Measurements from ENCODE around the gene PARD3B. TPM values are rescaled to one million over a fixed set of nuclear protein-coding genes. Genes with fewer than 3 reads are reported as not detected.

The PARD3B gene
- total RNA-seq, 1 experiment from 2014 or later = 2.0 TPM

DNA sequence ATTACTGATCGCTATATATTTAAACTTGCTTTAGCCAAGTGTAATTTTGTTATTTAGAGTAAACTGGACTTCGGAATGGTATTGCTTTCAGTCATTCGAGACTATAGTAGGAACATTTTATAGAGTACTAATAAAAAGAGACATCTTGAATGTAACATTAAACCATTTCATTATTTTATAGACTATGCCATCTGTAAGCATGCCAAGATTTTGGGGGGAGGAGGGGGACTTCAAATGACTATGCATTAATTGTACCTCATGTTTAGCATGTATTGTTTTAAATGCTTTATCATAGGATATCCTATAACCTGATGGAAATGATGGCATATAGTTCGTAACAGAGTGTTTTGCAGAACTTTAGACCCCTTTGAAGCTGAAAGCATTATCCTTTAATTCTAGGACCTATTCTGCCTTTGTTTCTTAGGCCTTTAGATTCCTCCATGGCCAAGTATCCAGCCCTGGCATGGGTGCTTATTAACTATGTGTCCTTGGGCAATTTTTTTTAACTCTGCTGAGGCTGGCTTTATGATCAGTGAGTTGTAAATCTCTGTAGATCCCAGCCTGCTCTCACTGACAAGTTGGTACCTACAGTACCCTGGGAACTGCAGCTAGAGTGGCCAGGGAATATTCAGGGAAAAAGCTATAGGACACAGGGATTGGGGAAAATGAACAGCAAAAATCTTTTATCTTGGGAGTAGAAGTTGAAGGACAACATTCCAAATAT is 93.4 kb downstream of the PARD3B start:
- H3K4me2 ChIP-seq (ENCODE audit: low read length) = no peak overlapping the region
- POLR2A ChIA-PET = no interaction called here
- no peaks in the 10 kb centered on the region for H3K27me3 ChIP-seq (ENCODE audit: insufficient read depth, low read length)
- BruUV-seq (replicated peaks) = no TSS peak
- no peak overlapping the region for H3K9ac ChIP-seq (ENCODE audit: low read length)
- CTCF ChIA-PET = no interaction called here
- no peaks in the 10 kb centered on the region for H4K20me1 ChIP-seq (ENCODE audit: insufficient read depth)
- DNase-seq (ENCODE audit: low read depth, low spot score) = no peak
- RAD21 ChIA-PET (ENCODE audit: low non-redundant PET in 1 of 2, low total read pairs in 2 of 2, uncharacterized antibody in 2 of 2, unreplicated experiment in 2 of 2) = no interaction called here
- TF ChIP-seq, protein P1, sequence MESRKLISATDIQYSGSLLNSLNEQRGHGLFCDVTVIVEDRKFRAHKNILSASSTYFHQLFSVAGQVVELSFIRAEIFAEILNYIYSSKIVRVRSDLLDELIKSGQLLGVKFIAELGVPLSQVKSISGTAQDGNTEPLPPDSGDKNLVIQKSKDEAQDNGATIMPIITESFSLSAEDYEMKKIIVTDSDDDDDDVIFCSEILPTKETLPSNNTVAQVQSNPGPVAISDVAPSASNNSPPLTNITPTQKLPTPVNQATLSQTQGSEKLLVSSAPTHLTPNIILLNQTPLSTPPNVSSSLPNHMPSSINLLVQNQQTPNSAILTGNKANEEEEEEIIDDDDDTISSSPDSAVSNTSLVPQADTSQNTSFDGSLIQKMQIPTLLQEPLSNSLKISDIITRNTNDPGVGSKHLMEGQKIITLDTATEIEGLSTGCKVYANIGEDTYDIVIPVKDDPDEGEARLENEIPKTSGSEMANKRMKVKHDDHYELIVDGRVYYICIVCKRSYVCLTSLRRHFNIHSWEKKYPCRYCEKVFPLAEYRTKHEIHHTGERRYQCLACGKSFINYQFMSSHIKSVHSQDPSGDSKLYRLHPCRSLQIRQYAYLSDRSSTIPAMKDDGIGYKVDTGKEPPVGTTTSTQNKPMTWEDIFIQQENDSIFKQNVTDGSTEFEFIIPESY (IDR thresholded peaks at IDR 0.05; ENCODE audit: extremely low read depth, insufficient replicate concordance, low read length) = no peak
- no peak for TF ChIP-seq TCF7L2 (IDR thresholded peaks at IDR 0.05; ENCODE audit: borderline replicate concordance, extremely low read depth, insufficient read depth, insufficient read length)
- TF ChIP-seq, protein P2, sequence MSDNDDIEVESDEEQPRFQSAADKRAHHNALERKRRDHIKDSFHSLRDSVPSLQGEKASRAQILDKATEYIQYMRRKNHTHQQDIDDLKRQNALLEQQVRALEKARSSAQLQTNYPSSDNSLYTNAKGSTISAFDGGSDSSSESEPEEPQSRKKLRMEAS (IDR thresholded peaks at IDR 0.05) = no peak
- H3K9me3 ChIP-seq (ENCODE audit: control insufficient read depth in 1 of 2, insufficient read depth in 1 of 2, low read depth in 1 of 2, low read length in 2 of 2) = no peaks in the 10 kb centered on the region
- no peak overlapping the region for H3K4me3 ChIP-seq (replicated peaks in 1 of 2; ENCODE audit: low read depth in 1 of 2, low read length in 2 of 2)
- no peak overlapping the region for H3K27ac ChIP-seq (ENCODE audit: low read depth, low read length)
- intact Hi-C loops (cut with micrococcal nuclease) = no loop called here
- no peaks in the 10 kb centered on the region for H3K79me2 ChIP-seq (ENCODE audit: insufficient read depth, low read length)
- no peaks in the 10 kb centered on the region for H3K36me3 ChIP-seq (ENCODE audit: control insufficient read depth in 1 of 2, insufficient read depth in 2 of 2, low read length in 2 of 2)
- no peaks in the 10 kb centered on the region for H3K9me2 ChIP-seq (ENCODE audit: insufficient read depth)
- ATAC-seq = no peak
- H2AFZ ChIP-seq (ENCODE audit: low read depth, low read length, poor library complexity, severe bottlenecking) = no peak overlapping the region
- H3K4me1 ChIP-seq (ENCODE audit: control insufficient read depth in 1 of 2, insufficient read depth in 2 of 2, low read length in 2 of 2) = no peaks in the 10 kb centered on the region

DNA sequence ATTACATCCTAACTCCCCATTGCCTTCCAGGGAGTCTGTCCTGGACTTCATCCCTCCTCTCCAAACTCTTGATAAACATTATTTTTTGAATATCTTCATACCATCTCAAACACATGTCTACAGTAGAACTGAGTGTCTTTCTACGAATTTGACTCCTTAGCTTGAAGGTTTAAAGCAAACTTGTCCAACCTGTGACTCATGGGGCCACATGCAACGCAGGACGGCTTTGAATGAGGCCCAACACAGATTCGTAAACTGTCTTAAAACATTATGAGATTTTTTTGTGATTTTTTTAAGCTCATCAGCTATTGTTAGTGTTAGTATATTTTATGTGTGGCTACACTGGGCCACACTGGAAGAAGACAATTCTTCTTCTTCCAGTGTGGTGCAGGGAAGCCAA is 98.1 kb downstream of the PARD3B start:
- ChIA-PET RAD21 (ENCODE audit: low non-redundant PET in 1 of 2, low total read pairs in 2 of 2, uncharacterized antibody in 2 of 2, unreplicated experiment in 2 of 2) (no interaction called here), CTCF (no interaction called here), POLR2A (no interaction called here)
- no peak overlapping the region for H3K9ac ChIP-seq (ENCODE audit: low read length)
- no peaks in the 10 kb centered on the region for H3K9me2 ChIP-seq (ENCODE audit: insufficient read depth)
- BruUV-seq (replicated peaks) = no TSS peak
- H3K4me1 ChIP-seq (ENCODE audit: control insufficient read depth in 1 of 2, insufficient read depth in 2 of 2, low read length in 2 of 2) = no peaks in the 10 kb centered on the region
- no peaks in the 10 kb centered on the region for H3K36me3 ChIP-seq (ENCODE audit: control insufficient read depth in 1 of 2, insufficient read depth in 2 of 2, low read length in 2 of 2)
- H3K4me3 ChIP-seq (replicated peaks in 1 of 2; ENCODE audit: low read depth in 1 of 2, low read length in 2 of 2) = no peak overlapping the region
- H3K4me2 ChIP-seq (ENCODE audit: low read length) = no peak overlapping the region
- no peaks in the 10 kb centered on the region for H3K79me2 ChIP-seq (ENCODE audit: insufficient read depth, low read length)
- no peaks in the 10 kb centered on the region for H3K9me3 ChIP-seq (ENCODE audit: control insufficient read depth in 1 of 2, insufficient read depth in 1 of 2, low read depth in 1 of 2, low read length in 2 of 2)
- no peaks in the 10 kb centered on the region for H4K20me1 ChIP-seq (ENCODE audit: insufficient read depth)
- no peak for DNase-seq (ENCODE audit: low read depth, low spot score)
- ATAC-seq = no peak
- H3K27me3 ChIP-seq (ENCODE audit: insufficient read depth, low read length) = no peaks in the 10 kb centered on the region
- intact Hi-C loops (cut with micrococcal nuclease) = no loop called here
- H2AFZ ChIP-seq (ENCODE audit: low read depth, low read length, poor library complexity, severe bottlenecking) = no peak overlapping the region
- no peak overlapping the region for H3K27ac ChIP-seq (ENCODE audit: low read depth, low read length)
- TF ChIP-seq FOSL1 (IDR thresholded peaks at IDR 0.05; ENCODE audit: low read depth) = no peak
- no peak for TF ChIP-seq YY1 (IDR thresholded peaks at IDR 0.05; ENCODE audit: extremely low read depth, insufficient replicate concordance, low read depth, low read length)
- TF ChIP-seq CBX3 (IDR thresholded peaks at IDR 0.05; ENCODE audit: low read depth) = no peak
- TF ChIP-seq ZNF274 (IDR thresholded peaks at IDR 0.05; ENCODE audit: low read depth, low read length) = no peak
- no peak for TF ChIP-seq RAD21 (IDR thresholded peaks at IDR 0.05; ENCODE audit: low read depth)
- TF ChIP-seq EZH2phosphoT487 (IDR thresholded peaks at IDR 0.05; ENCODE audit: borderline replicate concordance) = no peak
- no peak for TF ChIP-seq TCF7L2 (IDR thresholded peaks at IDR 0.05; ENCODE audit: borderline replicate concordance, extremely low read depth, insufficient read depth, insufficient read length)
- TF ChIP-seq, protein P3, sequence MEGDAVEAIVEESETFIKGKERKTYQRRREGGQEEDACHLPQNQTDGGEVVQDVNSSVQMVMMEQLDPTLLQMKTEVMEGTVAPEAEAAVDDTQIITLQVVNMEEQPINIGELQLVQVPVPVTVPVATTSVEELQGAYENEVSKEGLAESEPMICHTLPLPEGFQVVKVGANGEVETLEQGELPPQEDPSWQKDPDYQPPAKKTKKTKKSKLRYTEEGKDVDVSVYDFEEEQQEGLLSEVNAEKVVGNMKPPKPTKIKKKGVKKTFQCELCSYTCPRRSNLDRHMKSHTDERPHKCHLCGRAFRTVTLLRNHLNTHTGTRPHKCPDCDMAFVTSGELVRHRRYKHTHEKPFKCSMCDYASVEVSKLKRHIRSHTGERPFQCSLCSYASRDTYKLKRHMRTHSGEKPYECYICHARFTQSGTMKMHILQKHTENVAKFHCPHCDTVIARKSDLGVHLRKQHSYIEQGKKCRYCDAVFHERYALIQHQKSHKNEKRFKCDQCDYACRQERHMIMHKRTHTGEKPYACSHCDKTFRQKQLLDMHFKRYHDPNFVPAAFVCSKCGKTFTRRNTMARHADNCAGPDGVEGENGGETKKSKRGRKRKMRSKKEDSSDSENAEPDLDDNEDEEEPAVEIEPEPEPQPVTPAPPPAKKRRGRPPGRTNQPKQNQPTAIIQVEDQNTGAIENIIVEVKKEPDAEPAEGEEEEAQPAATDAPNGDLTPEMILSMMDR (IDR thresholded peaks at IDR 0.05 in 2 of 3, conservative IDR thresholded peaks at IDR 0.05 in 1 of 3; ENCODE audit: borderline replicate concordance in 1 of 3, insufficient read depth in 1 of 3, low read depth in 2 of 3, low read length in 2 of 3) = no peak
- TF ChIP-seq ELF1 (IDR thresholded peaks at IDR 0.05; ENCODE audit: borderline replicate concordance, low read depth) = no peak
- TF ChIP-seq, protein P4, sequence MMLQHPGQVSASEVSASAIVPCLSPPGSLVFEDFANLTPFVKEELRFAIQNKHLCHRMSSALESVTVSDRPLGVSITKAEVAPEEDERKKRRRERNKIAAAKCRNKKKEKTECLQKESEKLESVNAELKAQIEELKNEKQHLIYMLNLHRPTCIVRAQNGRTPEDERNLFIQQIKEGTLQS (IDR thresholded peaks at IDR 0.05) = no peak
- TF ChIP-seq EGR1 (IDR thresholded peaks at IDR 0.05; ENCODE audit: low read depth) = no peak
- TF ChIP-seq SP1 (IDR thresholded peaks at IDR 0.05; ENCODE audit: low read depth) = no peak
- TF ChIP-seq, protein P2 (IDR thresholded peaks at IDR 0.05) = no peak
- no peak for TF ChIP-seq SIN3A (IDR thresholded peaks at IDR 0.05; ENCODE audit: low read depth)
- TF ChIP-seq JUND (IDR thresholded peaks at IDR 0.05) = no peak
